Measurements from ENCODE around the gene SYT3.

Gene SYT3

GRCh38 chr19:50639121-50640112 lies at the start of gene SYT3:
Gene SYT3 (minus strand): TSS chr19:50639881. CDS start chr19:50637411, 2,470 bp downstream.
- DNase-seq (ENCODE audit: low read depth), result no peak

- DNase-seq (ENCODE audit: low read depth), result no peak
These were observed 49.1 kb upstream of the SYT3 start for GRCh38 chr19:50688766-50689165.

- DNase-seq (ENCODE audit: low read depth), result no peak
These were observed 46.8 kb upstream of the SYT3 start for GRCh38 chr19:50686310-50687032.

- no peak for DNase-seq (ENCODE audit: low read depth)
These were observed 39.8 kb upstream of the SYT3 start for GRCh38 chr19:50679177-50680125.

GRCh38 chr19:50678323-50678722 lies 38.6 kb upstream of the SYT3 start:
- DNase-seq (ENCODE audit: low read depth), result no peak

- DNase-seq (ENCODE audit: low read depth), result no peak
These were observed 38.0 kb upstream of the SYT3 start for GRCh38 chr19:50677636-50678035.

GRCh38 chr19:50676625-50677197 lies 37.0 kb upstream of the SYT3 start:
- no peak for DNase-seq (ENCODE audit: low read depth)

GRCh38 chr19:50673118-50673517 lies 33.4 kb upstream of the SYT3 start:
- DNase-seq (ENCODE audit: low read depth), result no peak

- DNase-seq (ENCODE audit: low read depth), result no peak
These were observed 30.4 kb upstream of the SYT3 start for GRCh38 chr19:50670102-50670380.

GRCh38 chr19:50669302-50670101 lies 29.8 kb upstream of the SYT3 start:
- no peak for DNase-seq (ENCODE audit: low read depth)

GRCh38 chr19:50668879-50669278 lies 29.2 kb upstream of the SYT3 start:
- DNase-seq (ENCODE audit: low read depth), result no peak

GRCh38 chr19:50668416-50668815 lies 28.7 kb upstream of the SYT3 start:
- DNase-seq (ENCODE audit: low read depth), result no peak

GRCh38 chr19:50667759-50668231 lies 28.1 kb upstream of the SYT3 start:
- DNase-seq (ENCODE audit: low read depth), result no peak

GRCh38 chr19:50667177-50667758 lies 27.6 kb upstream of the SYT3 start:
- DNase-seq (ENCODE audit: low read depth), result no peak

GRCh38 chr19:50666346-50667176 lies 26.9 kb upstream of the SYT3 start:
- DNase-seq (ENCODE audit: low read depth), result no peak

GRCh38 chr19:50664204-50664603 lies 24.5 kb upstream of the SYT3 start:
- no peak for DNase-seq (ENCODE audit: low read depth)

- no peak for DNase-seq (ENCODE audit: low read depth)
These were observed 23.8 kb upstream of the SYT3 start for GRCh38 chr19:50663482-50663790.

- DNase-seq (ENCODE audit: low read depth), result no peak
These were observed 23.2 kb upstream of the SYT3 start for GRCh38 chr19:50662651-50663481.
